ENCODE results near the gene TMEM37. TPM values are rescaled to one million over a fixed set of nuclear protein-coding genes. Genes with fewer than 3 reads are reported as not detected.

Gene TMEM37
- total RNA-seq, 4 donors from 2014 or later, result 34.9 to 64.1 (median 47.8) TPM

DNA sequence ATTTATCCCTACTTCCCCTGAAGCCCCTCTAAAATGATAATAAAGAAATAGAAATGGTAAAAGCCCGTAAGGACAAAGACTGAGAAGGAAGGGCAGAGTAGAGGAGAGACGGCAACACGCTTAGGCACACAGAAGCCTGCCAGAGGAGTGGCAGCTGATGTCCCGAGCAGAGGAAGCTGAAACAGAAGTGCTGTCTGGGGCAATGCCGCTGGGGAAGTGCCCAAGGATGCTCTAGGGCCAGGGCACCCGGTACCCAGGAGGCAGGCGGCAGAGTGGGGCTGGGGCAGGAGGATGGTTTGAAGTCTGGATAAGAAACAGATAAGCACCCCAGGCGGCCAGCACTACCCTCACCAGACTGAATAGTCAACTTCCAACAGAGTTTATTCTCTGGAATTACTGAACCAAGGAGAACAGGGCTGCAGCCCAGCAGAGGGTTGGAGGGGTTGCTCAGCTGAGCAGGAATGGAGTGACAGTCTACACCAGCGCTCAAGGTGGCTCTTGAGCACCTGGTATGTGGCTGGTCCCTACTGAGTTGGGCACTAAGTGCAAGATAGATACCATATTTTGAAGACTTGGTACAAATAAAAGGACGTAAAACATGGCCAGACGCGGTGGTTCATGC lies 22.4 kb downstream of the TMEM37 start:
- TF ChIP-seq CTCF (IDR thresholded peaks at IDR 0.05; ENCODE audit: low read depth), result no peak

DNA sequence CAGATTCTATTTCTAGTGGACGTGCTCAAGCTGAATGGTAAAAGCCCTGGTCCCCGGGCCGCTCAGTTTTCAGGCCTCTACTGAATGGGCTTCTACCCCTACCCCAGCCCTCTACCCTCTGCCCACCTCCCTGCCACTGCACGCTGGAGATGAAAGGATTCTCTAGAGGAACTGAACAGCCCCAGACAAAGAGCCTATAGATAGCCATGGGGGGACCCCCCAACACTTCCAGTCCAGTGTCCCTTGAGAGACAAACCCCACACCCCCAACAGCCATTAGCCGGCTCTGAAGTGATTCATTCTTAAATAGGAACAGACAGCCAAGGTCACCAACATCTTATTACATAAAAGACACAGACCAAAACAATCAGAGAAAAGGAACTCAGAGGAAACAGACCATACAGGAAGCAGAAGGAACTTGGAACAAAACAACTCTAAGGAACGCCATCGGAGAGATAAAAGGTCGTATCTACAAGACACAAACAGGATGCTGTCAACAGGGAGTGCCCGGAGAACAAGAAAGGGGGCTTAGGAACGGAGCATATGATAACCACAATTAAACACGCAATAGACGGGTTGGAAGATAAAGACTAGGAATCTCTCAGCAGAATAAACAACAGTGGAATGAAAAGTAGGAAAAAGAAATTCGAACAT lies 23.5 kb downstream of the TMEM37 start:
- TF ChIP-seq CTCF (IDR thresholded peaks at IDR 0.05; ENCODE audit: low read depth), result no peak

- no peak for TF ChIP-seq CTCF (IDR thresholded peaks at IDR 0.05; ENCODE audit: low read depth)
Observed at GRCh38 chr2:119460076-119460475, 28.4 kb downstream of the TMEM37 start.

DNA sequence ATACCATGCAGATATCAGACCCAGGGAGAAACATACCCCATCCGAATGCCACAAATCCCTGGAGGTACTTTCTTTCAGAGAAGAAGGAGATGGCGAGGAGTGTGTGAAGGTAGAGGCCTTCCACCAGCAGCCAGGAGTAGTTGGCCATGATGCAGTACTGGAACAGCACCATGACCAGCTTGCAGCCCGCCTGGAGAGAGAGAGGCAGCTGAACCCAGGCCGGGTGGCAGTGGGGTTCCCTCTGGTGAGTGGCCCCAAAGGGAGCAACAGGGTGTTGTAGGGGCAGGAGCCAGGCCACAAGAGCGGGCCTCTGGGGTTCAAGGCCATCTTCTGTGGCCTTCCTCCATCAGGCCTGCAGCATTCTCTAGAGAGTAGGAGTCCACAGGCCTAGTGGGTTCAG lies 30.2 kb downstream of the TMEM37 start:
- TF ChIP-seq CTCF (IDR thresholded peaks at IDR 0.05; ENCODE audit: low read depth), result no peak

GRCh38 chr2:119462574-119462973 lies 30.9 kb downstream of the TMEM37 start:
- no peak for TF ChIP-seq CTCF (IDR thresholded peaks at IDR 0.05; ENCODE audit: low read depth)

- TF ChIP-seq CTCF (IDR thresholded peaks at IDR 0.05; ENCODE audit: low read depth), result no peak
Observed at GRCh38 chr2:119463136-119463535, 31.5 kb downstream of the TMEM37 start.

- no peak for TF ChIP-seq CTCF (IDR thresholded peaks at IDR 0.05; ENCODE audit: low read depth)
Observed at GRCh38 chr2:119463990-119464389, 32.3 kb downstream of the TMEM37 start.
